Medulla oblongata (tissue), 1 donor: Measurements from ENCODE around the gene PDK1.

Experiments
- DNase-seq: peaks from one replicate; pipeline ENCODE4 v3.0.0-alpha.2; 2015; ENCODE audit errors: extremely low spot score

PDK1 gene

DNA sequence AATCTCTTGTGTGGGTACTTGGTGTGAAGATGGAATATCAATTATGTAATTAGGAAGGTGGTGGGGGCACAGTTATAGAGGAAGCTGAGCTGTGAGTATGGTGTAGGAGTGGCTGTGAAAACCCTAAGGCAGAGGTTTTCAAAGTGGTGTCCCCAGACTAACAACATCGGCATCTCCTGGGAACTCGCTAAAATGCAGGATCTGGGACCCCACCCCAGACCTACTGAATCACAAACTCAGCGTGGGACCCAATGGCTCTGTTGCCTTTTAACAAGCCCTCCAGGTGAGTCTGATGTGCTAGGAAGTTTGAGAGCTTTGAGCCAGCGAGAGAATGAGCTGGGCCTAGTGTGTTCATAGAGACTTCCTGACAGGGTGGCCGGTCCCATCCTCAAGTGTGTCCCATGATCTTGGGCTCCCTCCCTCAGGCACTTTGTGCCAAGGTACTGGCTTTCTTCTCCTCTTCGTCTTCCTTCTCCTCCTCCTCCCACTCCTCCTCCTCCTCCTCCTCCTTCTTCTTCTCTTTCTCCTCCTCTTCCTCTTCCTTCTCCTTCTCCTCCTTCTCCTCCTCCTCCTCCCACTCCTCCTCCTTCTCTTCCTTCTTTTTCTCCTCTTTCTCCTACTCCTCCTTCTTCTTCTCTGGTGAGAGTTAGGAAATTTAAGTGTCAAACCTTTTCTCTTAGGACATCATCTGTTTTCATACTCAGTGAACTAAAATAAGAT, 86.6 kb downstream of the PDK1 start:
- DNase-seq, result no peak

DNA sequence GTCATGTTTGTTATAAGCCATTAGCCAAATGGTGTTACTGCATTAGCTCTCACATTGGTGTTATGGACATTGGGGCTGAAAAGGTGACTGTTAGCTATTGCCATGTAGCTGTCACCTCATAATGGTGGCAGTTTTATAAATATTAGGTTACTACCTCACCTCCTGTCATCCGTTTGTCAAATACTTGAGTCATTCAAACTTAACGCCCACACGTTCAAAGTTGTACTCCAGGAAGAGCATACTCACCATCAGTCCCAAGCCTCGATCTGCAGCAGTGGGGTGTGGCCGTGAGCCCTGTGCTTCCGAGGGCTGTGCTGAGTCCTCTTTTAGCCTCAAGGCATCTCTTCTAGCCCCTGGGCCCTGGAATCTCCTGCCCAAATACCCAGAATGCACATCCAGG, 87.3 kb downstream of the PDK1 start:
- no peak for DNase-seq

DNA sequence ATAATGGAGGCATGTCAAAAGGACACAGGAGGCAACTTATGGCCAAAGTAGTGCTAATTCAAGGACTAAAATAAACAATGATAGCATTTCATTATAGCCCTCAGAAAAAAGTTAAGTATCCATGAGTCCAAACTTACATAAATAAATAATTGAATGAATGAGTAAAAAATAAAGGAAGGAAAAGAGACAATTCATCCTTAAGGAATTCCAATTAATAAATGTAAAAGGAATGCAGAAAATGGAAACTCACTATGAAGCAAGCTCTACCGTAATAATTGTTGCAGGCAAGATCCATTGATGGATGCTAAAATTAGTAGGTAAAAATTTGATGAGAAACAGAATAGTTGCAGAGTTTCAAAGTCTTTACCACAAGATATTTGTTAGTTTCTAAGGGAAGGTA, 91.5 kb downstream of the PDK1 start:
- DNase-seq, result no peak

DNA sequence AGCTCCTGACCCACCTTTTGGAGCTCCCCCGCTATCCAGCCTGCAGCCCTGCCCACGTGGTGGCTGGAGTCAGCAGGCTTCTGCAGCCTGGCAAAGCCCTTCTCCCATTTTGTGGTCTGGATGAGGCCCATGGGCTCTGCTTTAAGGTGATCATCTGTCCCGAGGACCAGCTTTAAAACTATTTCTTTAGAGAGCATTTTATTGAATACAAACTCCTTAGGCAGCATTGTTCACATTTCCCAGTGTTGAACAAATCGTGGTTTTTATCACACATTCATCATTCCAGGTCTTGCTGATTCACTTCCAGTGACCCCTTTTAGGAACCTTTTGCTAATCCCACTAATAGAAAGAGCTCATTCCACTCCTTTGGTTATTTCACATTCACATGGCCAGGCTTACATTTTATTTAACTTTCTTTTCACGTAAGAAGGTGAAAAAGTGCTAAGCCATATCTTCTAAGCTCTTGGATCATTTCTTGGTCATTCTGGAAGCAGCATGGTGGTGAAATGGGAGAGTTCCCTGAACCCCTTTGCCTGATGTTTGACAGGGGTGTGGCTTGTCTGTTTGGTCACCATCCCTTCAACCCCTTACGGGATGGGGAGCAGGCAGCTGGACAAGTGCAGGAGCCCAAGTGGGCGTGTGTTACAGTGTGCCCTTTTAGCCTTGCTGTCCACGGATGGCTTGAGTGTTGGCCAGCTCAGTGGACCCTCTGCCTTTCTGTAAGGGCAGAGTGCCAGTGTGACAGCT, 99.4 kb downstream of the PDK1 start:
- DNase-seq, result no peak

DNA sequence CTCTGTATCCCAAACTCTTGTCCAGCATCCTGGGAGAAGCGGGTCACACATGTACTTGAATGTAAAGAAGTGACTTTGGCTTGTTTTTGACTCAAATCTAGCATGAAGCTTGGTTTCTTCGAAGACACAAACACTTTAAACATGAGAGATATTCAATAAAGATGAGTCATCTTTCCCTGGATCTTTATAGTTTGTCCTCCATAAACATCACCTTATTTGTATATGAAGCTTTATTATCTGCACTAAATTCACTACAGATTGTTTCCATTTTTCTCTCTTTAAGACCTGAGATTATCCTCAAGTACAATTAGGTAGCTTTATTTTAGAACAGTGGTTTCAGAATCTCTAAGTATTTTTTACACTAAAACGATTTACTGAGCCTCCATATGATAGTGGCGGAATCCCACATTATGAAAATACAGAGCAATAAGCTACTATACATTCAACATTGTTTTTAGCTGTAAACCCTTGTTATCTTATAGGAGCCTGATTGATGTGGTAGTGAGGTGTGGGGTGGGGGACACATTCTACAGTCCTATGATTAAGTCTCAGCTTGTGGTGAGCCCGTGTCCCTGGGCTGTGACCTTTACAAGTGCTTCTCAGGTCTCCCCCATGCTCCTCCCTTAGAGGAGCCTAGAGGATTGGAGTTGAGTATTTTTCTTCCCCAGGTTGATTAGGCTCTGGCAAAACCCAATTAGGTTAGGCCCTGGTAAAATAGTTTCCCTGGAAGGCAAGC, 100.1 kb downstream of the PDK1 start:
- no peak for DNase-seq
